NCI-H510A (cell line): ENCODE results near the gene TUT4.

Experiments used
- DNase-seq: peaks from one replicate; lab custom pipeline; 2025; lab: John Stamatoyannopoulos, UW

TUT4 gene

DNA sequence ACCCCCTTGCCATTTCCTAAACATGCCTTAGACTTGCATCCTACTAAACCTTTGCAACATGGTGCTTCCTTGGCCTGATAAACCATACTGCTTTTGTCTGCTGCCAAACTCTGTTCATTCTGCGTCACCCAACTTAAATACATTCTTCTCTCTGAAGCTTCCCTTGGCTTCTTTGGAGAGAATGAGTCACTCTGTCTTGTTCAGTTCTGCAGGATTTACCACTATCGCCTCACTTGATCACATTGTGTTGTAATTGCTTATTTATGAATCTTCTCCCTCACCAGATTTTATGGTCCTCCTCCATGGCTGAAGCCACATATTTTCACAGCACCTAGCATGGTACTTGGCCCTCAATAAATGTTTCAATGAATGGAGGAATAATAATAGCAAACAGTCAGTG is 21.7 kb upstream of the TUT4 start:
- DNase-seq, result no peak

DNA sequence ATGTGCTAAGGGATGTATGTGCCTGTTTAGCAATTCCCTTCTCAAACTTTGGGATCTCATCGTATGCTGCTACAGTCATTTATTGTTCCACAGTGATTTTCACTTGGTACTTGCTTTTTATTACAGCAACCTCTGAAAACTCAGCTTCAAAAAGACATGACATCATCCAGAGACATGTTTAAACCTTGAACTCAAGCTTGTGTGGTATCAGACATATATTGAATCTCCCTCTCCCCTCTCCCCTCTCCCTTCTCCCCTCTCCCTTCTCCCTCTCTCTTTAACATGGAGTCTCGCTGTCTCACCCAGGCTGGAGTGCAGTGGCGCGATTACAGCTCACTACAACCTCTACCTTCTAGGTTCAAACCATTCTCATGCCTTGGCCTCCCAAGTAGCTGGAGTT is 19.5 kb upstream of the TUT4 start:
- no peak for DNase-seq

DNA sequence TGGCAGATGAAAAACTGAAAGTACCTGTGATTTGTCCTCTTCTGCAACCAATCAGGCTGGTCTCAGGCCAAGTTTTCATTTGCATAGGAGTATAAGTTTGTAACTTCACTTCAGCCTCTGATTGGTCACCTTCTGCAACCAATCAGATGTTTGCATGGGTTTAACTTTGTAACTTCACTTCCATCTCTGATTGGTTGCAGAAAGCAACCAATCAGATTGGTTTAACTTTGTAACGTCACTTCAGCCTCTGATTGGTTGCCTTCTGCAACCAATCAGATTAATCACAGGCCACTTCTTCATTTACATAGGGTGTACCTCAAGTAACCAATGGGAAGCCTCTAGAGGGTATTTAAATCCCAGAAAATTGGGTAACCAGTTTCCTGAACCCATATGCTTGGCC is 18.9 kb upstream of the TUT4 start:
- no peak for DNase-seq

DNA sequence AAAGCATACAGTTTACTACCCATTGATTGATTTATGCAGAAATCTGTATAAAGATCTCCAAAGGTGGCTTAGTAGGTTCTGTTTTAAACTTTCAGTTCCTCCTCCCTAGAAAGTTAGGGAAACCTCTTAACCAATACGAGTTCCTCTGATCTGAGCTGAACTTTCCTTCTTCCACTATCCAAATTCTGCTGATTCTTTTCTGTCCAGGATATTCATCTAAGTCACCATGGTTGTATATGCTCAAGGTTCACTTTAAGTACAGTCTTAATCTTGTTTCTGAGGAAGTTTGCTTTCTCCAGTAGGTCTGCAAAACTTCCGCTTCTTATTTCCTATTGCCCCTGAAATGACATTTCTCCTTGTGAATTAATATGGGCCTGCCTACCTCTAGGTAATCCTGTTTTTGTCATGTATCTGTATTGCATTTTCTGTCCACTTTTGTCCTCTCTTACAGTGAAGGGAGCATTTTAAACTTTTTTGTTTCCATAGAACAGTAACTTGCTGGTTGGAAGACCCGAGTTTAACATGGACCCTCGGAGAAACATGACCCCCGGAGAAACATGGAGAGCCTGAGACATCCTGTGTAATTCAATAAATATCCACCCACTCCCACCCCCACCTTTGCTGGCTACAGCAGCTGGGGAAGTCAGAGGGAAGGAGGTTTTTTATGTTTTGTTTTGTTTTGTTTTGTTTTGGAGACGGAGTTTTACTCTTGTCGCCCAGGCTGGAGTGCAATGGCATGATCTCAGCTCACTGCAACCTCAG is 16.7 kb upstream of the TUT4 start:
- no peak for DNase-seq

DNA sequence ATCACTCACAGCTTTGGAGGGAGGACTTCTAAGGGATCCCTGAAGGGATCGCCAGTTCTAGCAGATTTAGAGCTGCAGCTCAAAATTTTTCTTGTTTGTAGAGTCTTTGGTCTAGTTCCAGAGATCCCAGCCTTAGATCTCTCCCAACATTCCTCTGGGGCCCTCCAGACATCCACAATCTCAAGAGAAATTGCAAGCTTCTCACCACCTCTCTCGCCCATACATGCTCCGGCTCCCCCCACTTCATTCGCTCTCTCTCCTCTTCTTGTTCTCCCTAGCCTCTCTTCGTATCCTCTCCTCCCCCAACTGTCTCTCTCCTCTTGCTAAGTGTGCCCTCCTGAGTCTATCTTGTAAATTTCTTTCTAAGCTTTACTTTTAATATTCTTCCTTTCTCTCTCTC is 15.1 kb upstream of the TUT4 start:
- DNase-seq, result no peak

DNA sequence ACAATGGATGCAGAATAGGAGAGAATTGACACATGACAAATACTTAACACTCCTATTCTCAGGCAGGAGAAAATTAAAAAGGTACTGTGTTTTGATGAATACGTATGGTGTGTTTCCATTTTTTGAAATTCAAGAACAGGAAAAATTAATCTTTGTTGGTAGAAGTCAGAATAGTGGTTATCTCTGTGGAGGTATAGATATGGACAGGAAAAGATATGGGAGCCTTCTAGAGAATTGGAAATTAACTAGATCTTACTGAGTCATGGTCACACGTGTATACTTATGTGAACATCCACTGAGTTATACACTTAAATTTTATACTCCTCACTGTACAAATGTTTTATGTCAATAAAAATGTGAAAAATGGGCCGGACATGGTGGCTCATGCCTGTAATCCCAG is 9.9 kb upstream of the TUT4 start:
- no peak for DNase-seq

DNA sequence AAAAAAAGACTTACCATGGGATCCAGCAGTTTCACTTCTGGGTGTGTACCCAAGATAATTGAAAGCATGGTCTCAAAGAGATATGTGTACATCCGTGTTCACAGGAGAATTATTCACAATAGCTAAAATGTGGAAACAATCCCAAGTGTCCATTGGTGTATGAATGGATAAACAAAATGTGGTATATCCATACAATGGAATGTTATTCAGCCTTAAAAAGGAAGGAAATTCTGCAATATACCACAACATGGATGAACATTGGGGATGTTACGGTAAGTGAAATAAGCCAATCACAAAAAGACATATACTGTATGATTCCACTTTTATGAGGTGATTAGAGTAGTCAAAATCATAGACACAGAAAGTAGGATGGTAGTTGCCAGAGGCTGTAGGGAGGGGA is 7.0 kb upstream of the TUT4 start:
- DNase-seq, result no peak

DNA sequence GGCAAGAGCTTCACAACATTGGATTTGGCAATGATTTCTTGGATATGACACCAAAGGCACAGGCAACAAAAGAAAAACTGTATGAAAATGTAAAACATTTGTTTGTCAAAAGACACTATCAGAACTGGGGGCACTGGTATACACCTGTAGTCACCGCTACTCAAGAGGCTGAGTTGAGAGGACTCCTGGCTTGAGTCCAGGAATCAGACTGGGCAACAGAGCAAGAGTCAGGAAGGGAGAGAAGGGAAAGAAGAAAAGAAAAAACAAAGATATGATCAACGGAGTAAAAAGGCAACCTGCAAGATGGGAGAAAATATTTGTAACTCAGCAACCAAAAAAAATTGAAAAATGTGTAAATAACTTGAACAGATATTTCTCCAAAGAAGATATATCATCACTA is 6.0 kb upstream of the TUT4 start:
- DNase-seq, result peak; percentile 13

DNA sequence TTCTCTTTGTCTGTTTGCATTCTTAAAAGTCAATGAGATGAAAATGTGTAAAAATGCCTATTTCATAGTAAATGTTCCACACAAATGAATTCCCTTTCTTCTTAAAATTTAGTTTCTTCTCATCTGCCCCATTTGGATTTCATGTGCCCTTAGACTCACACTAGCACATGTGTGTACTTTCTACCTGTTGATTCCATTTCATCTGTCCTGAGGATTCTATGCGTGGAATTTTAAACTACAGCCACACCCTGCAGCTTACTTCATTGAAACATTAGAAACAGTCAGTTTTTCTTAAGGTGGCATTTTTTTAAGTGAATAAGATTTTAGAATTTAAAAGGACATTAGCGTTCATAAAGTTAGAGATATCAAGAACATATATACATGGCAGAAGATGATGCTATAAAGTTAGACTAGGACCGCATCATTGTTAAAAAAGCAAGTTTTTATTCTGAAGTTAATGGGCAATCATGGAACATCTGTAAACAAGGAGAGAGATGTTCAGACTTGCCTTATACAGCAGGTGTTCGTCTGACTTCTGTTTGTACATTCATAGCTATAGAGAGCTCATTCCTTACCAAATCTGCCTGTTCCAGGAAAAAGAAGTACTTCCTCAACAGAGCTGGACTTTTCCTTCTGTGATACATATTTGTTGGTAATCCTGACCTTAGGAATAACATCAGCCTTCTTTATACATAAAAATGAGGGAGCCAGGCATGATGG is 3.9 kb upstream of the TUT4 start:
- no peak for DNase-seq

DNA sequence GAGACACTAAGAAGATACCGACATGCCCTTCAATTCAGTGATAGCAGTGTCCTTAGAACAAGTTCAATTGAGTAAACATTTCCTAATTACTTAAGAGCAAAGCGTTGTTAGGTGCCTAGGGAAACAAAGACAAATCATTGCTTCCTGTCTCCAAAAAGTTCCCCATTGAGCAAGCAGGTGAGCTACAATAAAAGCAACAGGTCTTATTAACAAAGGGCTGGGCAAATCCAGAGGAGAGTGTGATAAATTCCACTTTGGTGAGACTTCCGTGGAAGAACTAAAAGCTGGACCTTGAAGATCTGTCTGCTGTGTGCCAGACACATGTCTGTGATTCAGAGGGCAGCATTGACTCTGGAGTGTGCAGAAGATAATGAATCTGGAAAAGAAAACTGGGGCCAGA is 1.9 kb upstream of the TUT4 start:
- DNase-seq, result no peak

DNA sequence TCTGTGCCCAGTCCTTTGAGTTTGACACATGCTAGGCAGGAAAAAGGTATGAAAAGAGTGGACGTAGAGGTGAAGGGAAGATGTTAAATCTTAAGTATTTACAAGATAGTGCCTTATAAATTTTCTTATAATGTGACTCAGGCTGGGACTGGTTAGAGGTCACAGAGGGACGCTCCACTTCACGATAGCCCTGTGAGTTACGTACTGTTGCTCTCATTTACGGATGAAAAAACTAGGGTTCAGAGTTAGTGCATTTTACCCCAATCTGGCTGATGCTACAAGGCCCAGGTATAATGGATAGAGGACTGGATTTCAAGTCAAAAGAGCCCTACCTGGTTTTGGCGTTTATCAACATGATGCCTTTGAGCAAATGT is 1.4 kb upstream of the TUT4 start:
- DNase-seq, result no peak

DNA sequence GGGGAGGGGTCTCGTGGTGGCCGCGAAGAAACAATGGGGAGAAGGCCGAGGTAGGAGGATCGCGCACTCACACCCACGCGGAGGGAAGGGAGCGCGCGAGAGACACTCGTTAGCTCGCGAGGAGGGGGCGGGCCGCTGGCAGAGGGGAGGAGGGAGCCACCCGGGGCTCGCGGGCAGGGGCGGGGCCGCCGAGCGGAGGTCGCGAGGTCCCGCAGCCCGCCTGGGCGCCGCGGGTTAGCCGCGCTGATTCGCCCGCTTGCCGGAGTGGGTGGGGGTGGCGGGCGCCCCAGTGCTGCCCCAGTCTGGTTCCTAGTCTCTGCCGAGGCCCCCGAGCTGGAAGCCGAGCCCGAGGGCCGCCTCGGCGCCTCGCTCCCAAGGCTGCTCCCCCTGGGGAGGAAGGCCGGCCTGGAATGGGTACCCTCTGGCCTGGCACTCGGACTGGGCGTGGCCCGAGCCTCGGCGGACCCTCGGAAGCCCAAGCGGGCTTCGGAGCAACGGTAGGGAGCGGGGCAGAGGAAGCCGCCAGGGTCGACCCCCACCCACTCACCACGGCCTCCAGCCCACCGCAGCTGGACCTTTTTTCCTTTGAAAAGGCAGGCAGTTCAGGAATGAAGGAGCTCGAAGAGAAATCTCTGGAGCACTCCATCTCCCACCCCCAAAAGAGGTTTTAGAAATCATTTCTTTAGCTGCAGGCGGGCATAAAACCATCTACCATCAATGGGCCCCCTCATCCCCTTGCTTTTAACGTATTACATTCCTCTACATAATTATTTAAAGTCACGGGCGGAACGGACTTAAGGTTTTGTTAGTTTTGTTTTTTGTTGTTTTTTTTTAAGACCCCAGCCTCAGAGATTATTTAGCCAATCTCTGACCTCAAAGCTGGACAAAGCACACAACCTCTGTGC is 722 bp upstream of the TUT4 start:
- peak; percentile 60 for DNase-seq

DNA sequence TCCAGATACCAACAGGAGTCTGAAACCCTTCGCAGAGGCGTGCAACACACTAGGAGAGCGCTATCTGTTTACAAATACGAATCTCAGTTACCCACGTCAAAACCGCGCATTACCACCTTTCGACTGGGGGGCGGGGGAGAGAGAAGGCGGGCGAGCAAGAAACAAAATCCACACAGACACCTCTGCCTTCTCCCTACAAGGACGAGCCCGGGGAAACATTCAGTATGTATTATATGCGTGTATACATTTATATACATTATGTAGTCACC is 722 bp downstream of the TUT4 start:
- no peak for DNase-seq

DNA sequence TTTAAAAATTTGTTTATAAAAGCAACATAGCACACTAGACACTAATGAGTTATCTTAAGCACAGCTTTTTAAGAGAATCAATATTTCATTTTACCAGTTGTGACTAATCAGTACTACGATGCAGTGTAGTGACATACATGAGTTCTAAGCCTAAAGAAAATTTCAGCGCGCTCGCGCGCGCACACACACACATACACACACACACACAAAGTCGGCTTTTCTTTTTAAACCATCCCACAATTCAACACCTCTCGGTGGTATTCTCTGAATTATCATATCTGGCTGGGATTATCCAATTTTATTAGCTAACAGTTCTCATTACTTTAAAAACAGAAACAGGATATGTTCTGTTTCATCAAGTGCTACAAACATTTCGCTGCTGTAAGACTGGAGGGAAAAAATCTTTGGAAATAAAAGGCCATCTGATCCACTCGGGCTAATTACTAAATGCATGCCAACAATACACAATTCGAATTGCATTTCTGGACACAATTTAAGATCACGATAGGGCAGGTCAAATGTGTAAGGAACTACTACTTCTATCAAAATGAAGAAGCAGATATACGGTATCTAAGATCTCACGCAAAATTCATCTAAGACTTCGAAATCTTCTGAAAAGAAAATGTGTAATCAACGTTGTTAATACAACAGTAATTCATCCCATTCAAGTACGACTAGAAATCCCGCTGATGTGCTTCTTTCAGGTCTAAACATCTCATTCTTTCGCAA is 1.2 kb downstream of the TUT4 start:
- no peak for DNase-seq

DNA sequence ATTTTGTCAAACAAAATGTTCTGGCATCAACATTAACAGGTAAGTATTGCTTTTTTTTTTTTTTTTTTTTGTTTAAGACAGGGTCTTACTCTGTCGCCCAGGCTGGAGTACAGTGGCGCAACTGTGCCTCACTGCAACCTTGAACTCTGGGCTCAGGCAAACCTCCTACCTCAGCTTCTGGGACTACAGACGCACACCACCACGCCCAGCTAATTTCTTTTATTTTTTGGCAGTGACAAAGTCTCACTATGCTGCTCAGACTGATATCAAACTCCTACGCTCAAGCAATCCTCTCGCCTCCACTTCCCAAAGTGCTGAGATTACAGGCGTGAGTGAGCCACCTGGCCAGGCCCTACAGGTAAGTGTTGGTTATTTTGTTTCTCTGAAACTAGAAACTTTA is 2.4 kb downstream of the TUT4 start:
- DNase-seq, result no peak

DNA sequence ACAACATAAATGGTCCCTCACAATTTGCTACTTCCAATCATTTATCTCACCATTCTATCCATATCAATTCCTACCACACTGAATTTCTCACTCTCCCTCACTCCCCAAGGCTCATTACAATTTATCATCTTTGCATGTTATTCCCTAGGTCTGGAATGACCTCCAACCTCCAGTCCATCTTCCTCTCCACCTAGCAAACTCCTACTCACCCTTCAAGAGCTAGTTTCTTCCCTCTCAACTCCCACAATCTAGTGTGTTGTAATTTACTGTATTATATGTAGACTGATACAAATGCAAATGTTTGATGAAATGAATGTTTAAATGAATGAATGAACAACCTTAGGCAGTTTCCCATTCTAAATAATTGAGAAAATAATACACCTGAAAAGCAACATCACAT is 3.6 kb downstream of the TUT4 start:
- DNase-seq, result no peak

DNA sequence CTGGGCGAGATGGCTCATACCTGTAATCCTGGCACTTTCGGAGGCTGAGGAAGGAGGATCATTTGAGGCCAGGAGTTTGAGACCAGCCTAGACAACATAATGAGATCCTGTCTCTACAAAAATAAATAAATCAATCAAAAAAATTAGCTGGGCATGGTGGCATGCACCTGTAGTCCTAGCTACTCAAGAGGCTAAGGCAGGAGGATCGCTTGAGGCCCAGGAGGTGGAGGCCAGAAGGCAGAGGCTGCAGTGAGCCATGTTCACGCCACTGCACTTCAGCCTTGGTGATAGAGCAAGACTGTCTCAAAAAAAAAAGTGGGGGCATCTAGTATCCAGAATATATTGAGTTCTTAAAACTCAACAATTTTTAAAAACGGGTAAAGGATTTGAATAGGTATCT is 6.0 kb downstream of the TUT4 start:
- no peak for DNase-seq

DNA sequence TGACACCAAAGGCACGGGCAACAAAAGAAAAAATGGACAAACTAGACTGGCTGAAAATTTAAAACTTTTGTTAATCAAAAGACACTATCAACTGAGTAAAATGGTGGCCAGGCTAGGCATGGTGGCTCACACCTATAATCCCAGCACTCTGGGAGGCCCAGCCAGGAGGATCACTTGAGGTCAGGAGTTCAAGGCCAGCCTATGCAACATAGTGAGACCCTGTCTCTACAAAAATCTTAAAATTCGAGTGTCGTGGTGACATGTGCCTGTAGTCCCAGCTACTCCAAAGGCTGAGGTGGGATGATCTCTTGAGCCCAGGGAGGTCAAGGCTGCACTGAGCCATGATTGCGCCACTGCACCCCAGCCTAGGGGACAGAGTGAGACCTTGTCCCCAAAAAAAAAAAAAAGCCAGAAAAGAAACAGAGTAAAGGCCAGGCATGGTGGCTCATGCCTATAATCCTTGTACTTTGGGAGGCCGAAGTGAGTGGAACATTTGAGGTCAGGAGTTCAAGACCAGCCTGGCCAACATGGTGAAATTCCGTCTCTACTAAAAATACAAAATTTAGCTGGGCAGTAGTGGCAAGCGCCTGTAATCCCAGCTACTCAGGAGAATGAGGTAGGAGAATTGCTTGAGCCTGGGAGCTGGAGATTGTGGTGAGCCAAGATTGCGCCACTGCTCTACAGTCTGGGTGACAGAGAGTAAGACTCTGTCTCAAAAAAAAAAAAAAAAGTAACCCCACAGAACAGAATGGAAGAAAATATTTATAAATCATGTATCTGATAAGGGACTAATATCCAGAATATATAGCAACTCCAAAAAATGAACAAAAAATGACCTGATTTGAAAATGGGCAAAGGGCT is 8.0 kb downstream of the TUT4 start:
- no peak for DNase-seq

DNA sequence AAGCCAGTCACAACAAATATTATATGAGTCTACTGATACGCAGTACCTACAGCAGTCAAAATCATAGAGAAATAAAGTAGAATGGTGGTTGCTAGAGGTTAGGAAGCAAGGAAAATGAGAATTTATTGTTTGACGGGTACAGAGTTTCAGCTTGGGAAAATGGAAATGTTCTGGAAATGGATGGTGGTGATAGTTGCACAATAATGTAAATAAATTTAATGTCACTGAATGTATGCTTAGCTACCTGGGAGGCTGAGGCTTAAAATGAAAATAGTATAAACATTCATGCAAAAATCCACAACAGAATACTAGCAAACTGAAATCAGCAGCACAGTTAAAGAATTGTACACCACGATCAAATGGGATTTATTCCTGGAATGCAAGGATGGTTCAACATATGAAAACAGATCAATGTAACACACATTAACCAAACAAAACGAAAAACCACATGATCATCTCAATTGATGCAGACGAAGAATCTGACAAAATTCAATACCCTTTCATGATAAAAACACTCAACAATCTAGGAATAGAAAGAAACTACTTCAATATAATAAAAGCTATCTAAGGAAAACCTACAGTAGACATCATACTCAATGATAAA is 10.7 kb downstream of the TUT4 start:
- no peak for DNase-seq

DNA sequence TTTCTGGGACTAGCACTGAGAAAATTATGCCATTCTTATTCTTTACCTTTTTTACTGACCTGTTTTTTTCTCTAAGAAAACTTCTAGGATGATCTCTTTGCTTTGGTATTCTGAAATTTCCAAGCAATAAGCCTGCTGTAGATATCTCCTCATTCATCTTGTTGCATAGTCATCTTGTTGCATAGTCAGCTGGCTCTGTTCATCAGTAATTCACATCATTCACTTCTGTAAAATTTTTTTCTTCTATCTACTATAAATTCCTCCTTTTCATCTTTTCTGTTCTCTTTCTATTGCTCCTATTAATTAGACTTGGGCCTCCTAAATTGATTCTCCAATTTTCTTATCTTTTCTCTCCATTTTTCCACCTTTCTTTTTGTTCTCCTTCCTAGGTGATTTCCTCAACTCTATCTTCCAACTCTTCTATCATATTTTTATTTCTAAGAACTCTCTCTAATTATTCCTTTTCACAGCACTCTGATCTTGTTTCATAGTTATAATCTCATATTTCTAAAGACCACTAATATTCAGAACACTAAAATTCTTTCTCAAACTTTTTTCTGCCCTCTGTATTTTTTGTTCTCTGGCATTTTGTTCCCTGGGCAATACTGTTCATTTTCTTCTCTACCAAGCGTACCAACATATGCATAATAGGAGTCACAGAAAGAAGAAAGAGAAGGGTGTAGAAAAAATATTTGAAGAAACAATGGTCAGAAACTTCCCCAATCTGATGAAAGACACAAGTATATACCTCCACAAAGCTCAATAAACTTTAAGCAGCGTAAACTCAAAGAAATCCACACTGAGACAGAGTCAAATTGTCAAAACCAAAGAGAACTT is 17.7 kb downstream of the TUT4 start:
- DNase-seq, result no peak
